PC-9 (cell line): ENCODE results near the gene KRTAP4-4.

Source experiments
- CTCF ChIP-seq: fragments of 200-600 bp; sonication (generic); conservative IDR thresholded peaks from 2 replicates; pipeline ENCODE4 v1.6.1; 2017; ENCODE audit warnings: mixed run types, antibody characterized with exemption, mild to moderate bottlenecking, moderate library complexity
- EZH2 ChIP-seq: fragments of 200-600 bp; sonication (generic); IDR thresholded peaks from 2 replicates; pipeline ENCODE4 v1.8.0; 2017; ENCODE audit warnings: antibody characterized with exemption, low read depth

- TF ChIP-seq CTCF (no peak), EZH2 (no peak)
These were observed 15.7 kb downstream of the KRTAP4-4 start for GRCh38 chr17:41144846-41145245.
